Adrenal gland (tissue), 5 donors: ENCODE measurements around the gene CDNF.

ENCODE experiments used
- CTCF ChIP-seq, 6 experiments: fragments of 450-650 bp in 4 of 6; fragments of 200-600 bp in 2 of 6; sonication (generic) in 1 of 6; IDR thresholded peaks; 1 replicate in 5 of 6; 2 replicates in 1 of 6; pipeline versions ENCODE4 v1.5.1 to v1.8.0; 2016 to 2021; ENCODE audit warnings: antibody characterized with exemption in 6 of 6, mild to moderate bottlenecking in 2 of 6, moderate library complexity in 1 of 6
- POLR2A ChIP-seq, 2 donors: fragments of 450-650 bp; IDR thresholded peaks; one replicate each; pipeline ENCODE4 v1.6.1; 2017; ENCODE audit warnings: antibody characterized with exemption in 2 of 2, mild to moderate bottlenecking in 2 of 2, moderate library complexity in 1 of 2
- donor health status: DM: no; HTN: no; CAD: no.

GRCh38 chr10:14823966-14824365 is 13.9 kb downstream of the CDNF start:
- no peak for TF ChIP-seq CTCF (IDR thresholded peaks at IDR 0.05)
- no peak for TF ChIP-seq POLR2A (IDR thresholded peaks at IDR 0.05)
